IMR-90 (cell line): ENCODE results near the gene RMI2. TPM values are rescaled to one million over a fixed set of nuclear protein-coding genes. Genes with fewer than 3 reads are reported as not detected.

Experiments used
- ATAC-seq: fragments of 200-7000 bp; cut with Tn5 transposase; 2 replicates; pipeline ENCODE4 v1.9.1; 2020; ENCODE audit warnings: low read depth, mild to moderate bottlenecking, moderate library complexity
- BruUV-seq: library from RNA; stranded (reverse); fragments of 400-500 nt; replicated peaks from 2 replicates; lab custom pipeline; 2021; lab: Mats Ljungman, UMichigan
- CTCF ChIA-PET: fragments of 300-600 bp; formaldehyde crosslinking; extraction: SDS; loops from one replicate; lab custom pipeline; 2021; ENCODE audit warnings: antibody characterized with exemption; lab: Yijun Ruan, JAX
- POLR2A ChIA-PET: fragments of 300-600 bp; sonication (Branson Sonifier 250); formaldehyde crosslinking; loops from one replicate; lab custom pipeline; 2022; ENCODE audit warnings: antibody characterized with exemption; ENCODE audit not compliant: unreplicated experiment; lab: Charles Lee
- DNase-seq: peaks from one replicate; pipeline ENCODE4 v3.0.0; 2013
- H2AFZ ChIP-seq: replicated peaks from 2 replicates; pipeline ENCODE3; 2013; ENCODE audit warnings: low read length, mild to moderate bottlenecking; ENCODE audit not compliant: poor library complexity
- H2AK5ac ChIP-seq: 2 replicates; pipeline ENCODE4 v1.6.1; 2013; ENCODE audit warnings: low read depth, low read length, inconsistent platforms
- H2AK9ac ChIP-seq: replicated peaks from 2 replicates; pipeline ENCODE3; 2013; ENCODE audit warnings: mild to moderate bottlenecking, low read depth, low read length, moderate library complexity; ENCODE audit not compliant: poor library complexity
- H2BK120ac ChIP-seq: 2 replicates; pipeline ENCODE4 v1.6.1; 2013; ENCODE audit warnings: low read depth, low read length, inconsistent platforms
- H2BK15ac ChIP-seq: 3 replicates; pipeline ENCODE4 v1.6.1; 2013; ENCODE audit warnings: low read depth, low read length, inconsistent platforms
- H2BK20ac ChIP-seq: 2 replicates; pipeline ENCODE4 v1.6.1; 2013; ENCODE audit warnings: low read depth, mild to moderate bottlenecking, inconsistent platforms, low read length, moderate library complexity
- H2BK5ac ChIP-seq: 2 replicates; pipeline ENCODE4 v1.6.1; 2013; ENCODE audit warnings: mild to moderate bottlenecking, low read depth, low read length, inconsistent platforms; ENCODE audit not compliant: poor library complexity, severe bottlenecking
- H3K14ac ChIP-seq: replicated peaks from 2 replicates; pipeline ENCODE4 v1.6.1; 2013; ENCODE audit warnings: low read depth, low read length, inconsistent platforms
- H3K18ac ChIP-seq: 2 replicates; pipeline ENCODE4 v1.6.1; 2013; ENCODE audit warnings: low read depth, low read length, control low read depth
- H3K23ac ChIP-seq: 2 replicates; pipeline ENCODE4 v1.6.1; 2013; ENCODE audit warnings: low read depth, low read length, inconsistent platforms
- H3K27ac ChIP-seq: 2 replicates; pipeline ENCODE4 v1.5.1; 2013; ENCODE audit warnings: mild to moderate bottlenecking, control low read depth, low read length; ENCODE audit not compliant: insufficient read depth
- H3K27me3 ChIP-seq: 2 replicates; pipeline ENCODE4 v1.6.1; 2013; ENCODE audit warnings: low read length; ENCODE audit not compliant: control insufficient read depth, insufficient read depth
- H3K36me3 ChIP-seq: 2 replicates; pipeline ENCODE4 v1.6.1; 2013; ENCODE audit warnings: low read length, mixed read lengths; ENCODE audit not compliant: control insufficient read depth, insufficient read depth
- H3K4ac ChIP-seq: 2 replicates; pipeline ENCODE4 v1.6.1; 2013; ENCODE audit warnings: low read depth, low read length, inconsistent platforms
- H3K4me1 ChIP-seq: 2 replicates; pipeline ENCODE4 v1.6.1; 2013; ENCODE audit warnings: low read length, mixed read lengths; ENCODE audit not compliant: control insufficient read depth, insufficient read depth
- H3K4me2 ChIP-seq: 2 replicates; pipeline ENCODE4 v1.6.1; 2013; ENCODE audit warnings: low read depth, mild to moderate bottlenecking, control low read depth, low read length, moderate library complexity
- H3K4me3 ChIP-seq: 2 replicates; pipeline ENCODE4 v1.5.1; 2013; ENCODE audit warnings: low read depth, mild to moderate bottlenecking, control low read depth, low read length, moderate library complexity; ENCODE audit not compliant: insufficient read depth
- H3K56ac ChIP-seq: 2 replicates; pipeline ENCODE4 v1.6.1; 2013; ENCODE audit warnings: low read length, inconsistent platforms; ENCODE audit not compliant: insufficient read depth; ENCODE audit errors: extremely low read depth
- H3K79me1 ChIP-seq, 2 experiments: 2 replicates each; pipeline ENCODE4 v1.6.1; 2013; ENCODE audit warnings: low read length in 2 of 2, inconsistent platforms in 1 of 2, low read depth in 1 of 2
- H3K9ac ChIP-seq: 2 replicates; pipeline ENCODE4 v1.6.1; 2013; ENCODE audit warnings: low read depth, low read length, control low read depth
- H3K9me1 ChIP-seq: 2 replicates; pipeline ENCODE4 v1.6.1; 2013; ENCODE audit warnings: low read length, inconsistent platforms; ENCODE audit not compliant: insufficient read depth
- H3K9me3 ChIP-seq: 2 replicates; pipeline ENCODE4 v1.6.1; 2013; ENCODE audit warnings: low read length; ENCODE audit not compliant: control insufficient read depth, insufficient read depth
- H4K20me1 ChIP-seq: 2 replicates; pipeline ENCODE4 v1.6.1; 2013; ENCODE audit warnings: low read length, inconsistent platforms; ENCODE audit not compliant: insufficient read depth
- H4K5ac ChIP-seq: 2 replicates; pipeline ENCODE4 v1.6.1; 2013; ENCODE audit warnings: mild to moderate bottlenecking, low read depth, low read length, control low read depth
- H4K8ac ChIP-seq, 2 experiments: 2 replicates each; pipeline ENCODE4 v1.6.1; 2013; ENCODE audit warnings: low read depth in 2 of 2, low read length in 2 of 2, control low read depth in 1 of 2, inconsistent platforms in 1 of 2
- H4K91ac ChIP-seq: 2 replicates; pipeline ENCODE4 v1.6.1; 2013; ENCODE audit warnings: low read depth, low read length, inconsistent platforms; ENCODE audit not compliant: insufficient read depth
- BHLHE40 ChIP-seq: fragments of 150-350 bp; IDR thresholded peaks from 2 replicates; pipeline ENCODE4 v1.6.1; 2016; ENCODE audit warnings: mild to moderate bottlenecking, low read depth, low read length
- CEBPB ChIP-seq: IDR thresholded peaks from 2 replicates; pipeline ENCODE4 v1.6.1; 2012; ENCODE audit warnings: low read depth, low read length, improper control_type of control experiment
- MAFK ChIP-seq: IDR thresholded peaks from 2 replicates; pipeline ENCODE4 v1.6.1; 2012; ENCODE audit warnings: low read depth, low read length, improper control_type of control experiment
- MAZ ChIP-seq: IDR thresholded peaks from 2 replicates; pipeline ENCODE4 v1.6.1; 2012; ENCODE audit warnings: low read depth, mild to moderate bottlenecking, low read length, improper control_type of control experiment, moderate library complexity, borderline replicate concordance
- MXI1 ChIP-seq: IDR thresholded peaks from 2 replicates; pipeline ENCODE4 v1.6.1; 2012; ENCODE audit warnings: low read depth, mild to moderate bottlenecking, low read length, moderate library complexity, borderline replicate concordance
- NFE2L2 ChIP-seq: fragments of 150-350 bp; IDR thresholded peaks from 2 replicates; pipeline ENCODE4 v1.6.1; 2016; ENCODE audit warnings: low read depth, mild to moderate bottlenecking, low read length
- POLR2A ChIP-seq: IDR thresholded peaks from 2 replicates; pipeline ENCODE4 v1.6.1; 2012; ENCODE audit warnings: mild to moderate bottlenecking, low read depth, low read length
- RAD21 ChIP-seq: IDR thresholded peaks from 2 replicates; pipeline ENCODE4 v1.6.1; 2012; ENCODE audit warnings: low read length, improper control_type of control experiment
- RCOR1 ChIP-seq: IDR thresholded peaks from 2 replicates; pipeline ENCODE4 v1.6.1; 2012; ENCODE audit warnings: mild to moderate bottlenecking, low read length, improper control_type of control experiment; ENCODE audit not compliant: insufficient replicate concordance
- RFX5 ChIP-seq: IDR thresholded peaks from 2 replicates; pipeline ENCODE4 v1.8.0; 2012; ENCODE audit warnings: low read depth, mild to moderate bottlenecking, low read length, moderate library complexity
- SMC3 ChIP-seq: fragments of 150-350 bp; IDR thresholded peaks from 2 replicates; pipeline ENCODE4 v1.6.1; 2016; ENCODE audit warnings: low read depth, mild to moderate bottlenecking, antibody characterized with exemption, low read length, moderate library complexity
- WGBS, 2 experiments: methylation state at CpG; one replicate each; pipeline versions ENCODE4 v1.1.5 to v1.1.7; 2013; ENCODE audit warnings: missing lambda C conversion rate in 2 of 2; ENCODE audit not compliant: insufficient read length in 1 of 2; ENCODE audit errors: extremely low coverage in 2 of 2; 5-methylcytosine and 5-hydroxymethylcytosine counted together
- dilution Hi-C: fragments of 300-500 bp; cut with HindIII; formaldehyde crosslinking; loops from one replicate; pipeline ENCODE4 v1.14.3; 2018; ENCODE audit warnings: low sequenced_read_pairs; ENCODE audit not compliant: unreplicated experiment
- in situ Hi-C: fragments of 300-500 bp; cut with MboI; formaldehyde crosslinking; loops from 3 replicates; pipeline ENCODE4 v1.14.3; 2019; ENCODE audit warnings: low sequenced_read_pairs, inconsistent platforms, mixed read lengths
- intact Hi-C: fragments of 100-400 bp; cut with micrococcal nuclease; formaldehyde crosslinking; loops from 2 replicates; pipeline ENCODE4 v1.10.0; 2022
- polyA plus RNA-seq, 3 experiments: library from polyadenylated mRNA; depleted of rRNA; stranded (reverse); fragments of >200 nt; gene quantifications; 2 replicates each; pipeline ENCODE4 v1.2.3, GENCODE V29; 2012; ENCODE audit warnings: low replicate concordance in 1 of 3
- total RNA-seq: library from RNA; depleted of rRNA; stranded (reverse); fragments of >200 nt; gene quantifications from 2 replicates; pipeline ENCODE4 v1.2.3, GENCODE V29; 2012
- TF ChIP-seq, protein P1 (sequence below): fragments of 150-350 bp; IDR thresholded peaks from 2 replicates; pipeline ENCODE4 v1.6.1; 2016; ENCODE audit warnings: low read depth, mild to moderate bottlenecking, low read length, moderate library complexity, borderline replicate concordance
- TF ChIP-seq, protein P2 (sequence below): fragments of 150-350 bp; IDR thresholded peaks from 2 replicates; pipeline ENCODE4 v1.6.1; 2017; ENCODE audit warnings: mild to moderate bottlenecking, antibody characterized with exemption, low read length, low read depth

The RMI2 gene
- total and polyA plus RNA-seq, 2 of the 4 experiments (the other 2 are of a cell fraction) = 3.2 to 5.6 TPM

DNA sequence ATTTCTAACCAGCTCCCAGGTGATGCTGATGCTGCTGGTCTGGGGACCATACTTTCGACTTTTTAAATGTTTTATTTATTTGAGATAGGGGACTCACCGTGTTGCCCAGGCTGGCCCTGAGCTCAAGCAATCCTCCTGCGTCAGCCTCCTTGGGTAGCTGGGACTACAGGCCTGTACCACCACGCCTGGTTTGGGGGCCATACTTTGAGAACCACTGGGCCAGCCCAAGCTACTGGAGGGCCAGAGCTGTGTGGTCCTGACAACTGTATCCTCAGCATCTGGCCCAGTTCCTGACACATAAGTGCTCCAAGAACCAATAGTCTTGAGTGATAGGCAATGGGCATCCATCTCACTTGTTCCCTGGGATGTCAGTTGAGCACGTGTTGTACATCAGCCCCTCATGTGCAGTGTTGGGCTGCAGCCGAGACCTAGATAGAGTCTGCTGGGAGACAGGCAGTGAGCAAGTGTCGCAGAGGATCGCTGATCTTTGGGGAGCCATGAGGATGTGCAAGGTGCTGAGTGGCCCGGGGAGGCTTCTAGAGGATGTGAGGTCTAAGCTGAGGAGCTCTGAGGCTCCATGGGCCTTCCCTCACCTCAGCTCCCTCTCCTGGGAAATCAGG, 1.6 kb downstream of the RMI2 start:
- H2BK20ac ChIP-seq = no peak overlapping the region
- H3K9ac ChIP-seq = no peak overlapping the region
- no peak overlapping the region; the same call in 1 of the 2 replicates for H4K91ac ChIP-seq
- peak overlapping the region; percentile 23; the same call in 1 of the 2 replicates for H2AK5ac ChIP-seq
- dilution Hi-C loops = no loop called here
- H3K9me3 ChIP-seq = no peaks in the 10 kb centered on the region
- H3K36me3 ChIP-seq = no peaks in the 10 kb centered on the region
- ChIA-PET POLR2A (interaction anchor here (0.8 kb wide), 1 partner anchor 91 kb away, joined by 6 read pairs; the partner anchor contains the start of gene SOCS1), CTCF (interaction anchor here (0.5 kb wide), 1 partner anchor 805 kb away, joined by 3 read pairs; no protein-coding TSS in a partner anchor)
- H2AK9ac ChIP-seq = no peak overlapping the region
- H3K14ac ChIP-seq = no peak overlapping the region
- H4K8ac ChIP-seq = no peak overlapping the region
- BruUV-seq = no TSS peak
- in situ Hi-C loops = no loop called here
- no peak overlapping the region for H3K4me2 ChIP-seq
- H3K4ac ChIP-seq = no peak overlapping the region
- no peak overlapping the region for H3K27ac ChIP-seq
- H2AFZ ChIP-seq = no peak overlapping the region
- no peak overlapping the region for H3K4me3 ChIP-seq
- peaks cover 21 to 54% of the 10 kb centered on the region in 2 experiments for H3K79me1 ChIP-seq
- peak overlapping the region; percentile 3; the same call in 1 of the 2 replicates for H3K23ac ChIP-seq
- H2BK15ac ChIP-seq = no peak overlapping the region
- H2BK120ac ChIP-seq = no peak overlapping the region
- H4K5ac ChIP-seq = no peak overlapping the region
- H3K9me1 ChIP-seq = peaks cover 15% of the 10 kb centered on the region; the same call in 1 of the 2 replicates
- no peaks in the 10 kb centered on the region for H3K27me3 ChIP-seq
- peaks cover 24% of the 10 kb centered on the region for H3K4me1 ChIP-seq
- 73% methylated on average over 5 of the region's 9 CpGs; no CpG with 5 or more reads in 1 of the 2 experiments for WGBS, 2 experiments
- TF ChIP-seq SMC3 = no peak
- TF ChIP-seq MAFK = no peak
- TF ChIP-seq CEBPB = no peak
- no peak for TF ChIP-seq POLR2A
- TF ChIP-seq MAZ = no peak
- TF ChIP-seq, protein P1, sequence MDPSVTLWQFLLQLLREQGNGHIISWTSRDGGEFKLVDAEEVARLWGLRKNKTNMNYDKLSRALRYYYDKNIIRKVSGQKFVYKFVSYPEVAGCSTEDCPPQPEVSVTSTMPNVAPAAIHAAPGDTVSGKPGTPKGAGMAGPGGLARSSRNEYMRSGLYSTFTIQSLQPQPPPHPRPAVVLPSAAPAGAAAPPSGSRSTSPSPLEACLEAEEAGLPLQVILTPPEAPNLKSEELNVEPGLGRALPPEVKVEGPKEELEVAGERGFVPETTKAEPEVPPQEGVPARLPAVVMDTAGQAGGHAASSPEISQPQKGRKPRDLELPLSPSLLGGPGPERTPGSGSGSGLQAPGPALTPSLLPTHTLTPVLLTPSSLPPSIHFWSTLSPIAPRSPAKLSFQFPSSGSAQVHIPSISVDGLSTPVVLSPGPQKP = no peak
- TF ChIP-seq, protein P2, sequence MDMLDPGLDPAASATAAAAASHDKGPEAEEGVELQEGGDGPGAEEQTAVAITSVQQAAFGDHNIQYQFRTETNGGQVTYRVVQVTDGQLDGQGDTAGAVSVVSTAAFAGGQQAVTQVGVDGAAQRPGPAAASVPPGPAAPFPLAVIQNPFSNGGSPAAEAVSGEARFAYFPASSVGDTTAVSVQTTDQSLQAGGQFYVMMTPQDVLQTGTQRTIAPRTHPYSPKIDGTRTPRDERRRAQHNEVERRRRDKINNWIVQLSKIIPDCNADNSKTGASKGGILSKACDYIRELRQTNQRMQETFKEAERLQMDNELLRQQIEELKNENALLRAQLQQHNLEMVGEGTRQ = no peak
- no peak for TF ChIP-seq RAD21
- TF ChIP-seq RFX5 = no peak
- no peak for TF ChIP-seq MXI1
- TF ChIP-seq BHLHE40 = no peak
- no peak for TF ChIP-seq NFE2L2
- no peak for TF ChIP-seq RCOR1
- no peak overlapping the region for H2BK5ac ChIP-seq
- no peak for ATAC-seq
- intact Hi-C loops = no loop called here
- H3K18ac ChIP-seq = no peak overlapping the region
- no peaks in the 10 kb centered on the region for H4K20me1 ChIP-seq
- no peak for DNase-seq
- no peak overlapping the region for H3K56ac ChIP-seq
